Neural progenitor cell (in vitro differentiated cells): ENCODE results near the gene ZNF223. TPM values are rescaled to one million over a fixed set of nuclear protein-coding genes. Genes with fewer than 3 reads are reported as not detected.
A peak's percentile ranks its signal among the peaks of the same experiment; 100 is the strongest.

Source experiments
- DNase-seq: peaks from one replicate; pipeline ENCODE4 v3.0.0-alpha.2; 2016; ENCODE audit warnings: low spot score
- H2AFZ ChIP-seq: fragments of 200-600 bp; sonication (generic); replicated peaks from 2 replicates; pipeline ENCODE4 v1.6.1; 2016; ENCODE audit warnings: antibody characterized with exemption
- H3F3A ChIP-seq: fragments of 200-600 bp; sonication (generic); 2 replicates; pipeline ENCODE4 v1.6.1; 2016; ENCODE audit warnings: antibody characterized with exemption, low read depth
- H3K27ac ChIP-seq: fragments of 200-600 bp; sonication (generic); 2 replicates; pipeline ENCODE4 v1.5.1; 2016; ENCODE audit warnings: mild to moderate bottlenecking
- H3K27me3 ChIP-seq: fragments of 200-600 bp; sonication (generic); 2 replicates; pipeline ENCODE4 v1.6.1; 2016; ENCODE audit warnings: mild to moderate bottlenecking, moderate library complexity
- H3K36me3 ChIP-seq: fragments of 200-600 bp; sonication (generic); 2 replicates; pipeline ENCODE4 v1.5.1; 2016
- H3K4me1 ChIP-seq: fragments of 200-600 bp; sonication (generic); 2 replicates; pipeline ENCODE4 v1.6.1; 2016; ENCODE audit warnings: mixed run types
- H3K4me2 ChIP-seq: fragments of 200-600 bp; sonication (generic); 2 replicates; pipeline ENCODE4 v1.6.1; 2016
- H3K4me3 ChIP-seq: fragments of 200-600 bp; sonication (generic); 2 replicates; pipeline ENCODE4 v1.5.1; 2016
- H3K79me2 ChIP-seq: fragments of 200-600 bp; sonication (generic); 2 replicates; pipeline ENCODE4 v1.6.1; 2016; ENCODE audit warnings: low read depth
- H3K9ac ChIP-seq: fragments of 200-600 bp; sonication (generic); 2 replicates; pipeline ENCODE4 v1.6.1; 2016
- H3K9me3 ChIP-seq: fragments of 200-600 bp; sonication (generic); 2 replicates; pipeline ENCODE4 v1.5.1; 2016; ENCODE audit warnings: low read depth
- H4K20me1 ChIP-seq: fragments of 200-600 bp; sonication (generic); 2 replicates; pipeline ENCODE4 v1.6.1; 2016; ENCODE audit warnings: low read depth
- H3K27ac Mint-ChIP-seq: 3 replicates; pipeline ENCODE4 v1.8.0; 2021; ENCODE audit warnings: mixed read lengths
- H3K27me3 Mint-ChIP-seq: 2 replicates; pipeline ENCODE4 v1.8.0; 2022; ENCODE audit warnings: low read depth, mild to moderate bottlenecking, inconsistent platforms, moderate library complexity, mixed read lengths; ENCODE audit not compliant: insufficient read depth
- H3K36me3 Mint-ChIP-seq: 3 replicates; pipeline ENCODE4 v1.8.0; 2021; ENCODE audit warnings: mixed read lengths
- H3K4me1 Mint-ChIP-seq: 3 replicates; pipeline ENCODE4 v1.8.0; 2021; ENCODE audit warnings: mixed read lengths
- H3K4me3 Mint-ChIP-seq: 3 replicates; pipeline ENCODE4 v1.8.0; 2021; ENCODE audit warnings: mild to moderate bottlenecking, moderate library complexity, mixed read lengths
- H3K9me3 Mint-ChIP-seq: 3 replicates; pipeline ENCODE4 v1.8.0; 2020; ENCODE audit warnings: mixed read lengths
- EZH2 ChIP-seq: fragments of 200-600 bp; sonication (generic); IDR thresholded peaks from 2 replicates; pipeline ENCODE4 v1.6.1; 2017; ENCODE audit warnings: antibody characterized with exemption, mild to moderate bottlenecking, moderate library complexity
- EZH2phosphoT487 ChIP-seq: fragments of 200-600 bp; sonication (generic); IDR thresholded peaks from 2 replicates; pipeline ENCODE4 v1.6.1; 2017; ENCODE audit warnings: antibody characterized with exemption
- total RNA-seq: library from RNA; depleted of rRNA; stranded (reverse); fragments of >200 nt; gene quantifications from 2 replicates; pipeline ENCODE4 v1.2.3, GENCODE V29; 2015; ENCODE audit warnings: low replicate concordance
- TF ChIP-seq, protein P1 (sequence below): fragments of 200-600 bp; sonication (generic); IDR thresholded peaks from 2 replicates; pipeline ENCODE4 v1.5.1; 2017; ENCODE audit warnings: antibody characterized with exemption, mild to moderate bottlenecking

The ZNF223 gene
- total RNA-seq, 1 donor from 2014 or later = 21.1 TPM

DNA sequence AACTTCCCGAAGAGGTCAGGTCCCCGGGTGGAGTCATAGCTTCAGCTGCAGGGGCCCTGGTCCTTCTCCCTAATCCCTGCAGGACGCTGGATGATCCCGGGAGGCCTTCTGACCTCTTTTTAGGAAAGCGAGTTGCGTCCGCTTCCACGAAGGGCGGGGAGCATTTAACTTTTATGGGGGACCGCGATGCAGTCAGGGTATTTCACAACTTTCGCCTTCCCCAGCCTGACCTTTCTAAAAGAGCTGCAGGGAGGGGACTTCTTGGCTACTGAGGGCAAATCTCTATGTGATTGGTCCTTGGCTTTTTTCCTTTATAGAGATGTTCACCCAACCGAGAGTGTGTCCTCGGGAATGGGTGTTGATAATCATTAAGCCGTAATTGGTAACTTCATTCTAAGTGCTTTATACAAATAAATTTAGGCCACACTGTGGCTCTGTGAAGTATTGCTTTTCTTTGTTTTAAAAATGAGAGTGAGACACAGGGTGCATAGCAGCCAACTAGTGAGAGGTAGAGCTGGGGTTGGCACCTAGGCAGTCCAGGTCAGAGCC lies 48.3 kb upstream of the ZNF223 start:
- Histone ChIP-seq H3K4me3 (peak overlapping the region; percentile 92), H3K9ac (no peak overlapping the region), H3K9me3 (no peaks in the 10 kb centered on the region), H3K27ac (no peak overlapping the region), H4K20me1 (no peaks in the 10 kb centered on the region), H3K4me2 (peak overlapping the region; percentile 91), H3K4me1 (peaks cover 7% of the 10 kb centered on the region), H3K27me3 (no peaks in the 10 kb centered on the region), H3K79me2 (peaks cover 9% of the 10 kb centered on the region), H3K36me3 (peaks cover 6% of the 10 kb centered on the region), H2AFZ (peak overlapping the region; percentile 98), H3F3A (no peaks in the 10 kb centered on the region)
- Mint-ChIP-seq H3K36me3 (peaks cover 27% of the 10 kb centered on the region), H3K27me3 (no peaks in the 10 kb centered on the region), H3K4me3 (peak overlapping the region; percentile 100), H3K27ac (no peak overlapping the region), H3K9me3 (peaks cover 17% of the 10 kb centered on the region), H3K4me1 (peaks cover 11% of the 10 kb centered on the region)
- DNase-seq = peak; percentile 33
- no peak for TF ChIP-seq EZH2phosphoT487
- TF ChIP-seq, protein P1, sequence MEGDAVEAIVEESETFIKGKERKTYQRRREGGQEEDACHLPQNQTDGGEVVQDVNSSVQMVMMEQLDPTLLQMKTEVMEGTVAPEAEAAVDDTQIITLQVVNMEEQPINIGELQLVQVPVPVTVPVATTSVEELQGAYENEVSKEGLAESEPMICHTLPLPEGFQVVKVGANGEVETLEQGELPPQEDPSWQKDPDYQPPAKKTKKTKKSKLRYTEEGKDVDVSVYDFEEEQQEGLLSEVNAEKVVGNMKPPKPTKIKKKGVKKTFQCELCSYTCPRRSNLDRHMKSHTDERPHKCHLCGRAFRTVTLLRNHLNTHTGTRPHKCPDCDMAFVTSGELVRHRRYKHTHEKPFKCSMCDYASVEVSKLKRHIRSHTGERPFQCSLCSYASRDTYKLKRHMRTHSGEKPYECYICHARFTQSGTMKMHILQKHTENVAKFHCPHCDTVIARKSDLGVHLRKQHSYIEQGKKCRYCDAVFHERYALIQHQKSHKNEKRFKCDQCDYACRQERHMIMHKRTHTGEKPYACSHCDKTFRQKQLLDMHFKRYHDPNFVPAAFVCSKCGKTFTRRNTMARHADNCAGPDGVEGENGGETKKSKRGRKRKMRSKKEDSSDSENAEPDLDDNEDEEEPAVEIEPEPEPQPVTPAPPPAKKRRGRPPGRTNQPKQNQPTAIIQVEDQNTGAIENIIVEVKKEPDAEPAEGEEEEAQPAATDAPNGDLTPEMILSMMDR = no peak
- no peak for TF ChIP-seq EZH2

GRCh38 chr19:44005973-44006372 lies 45.9 kb upstream of the ZNF223 start:
- peaks cover 7% of the 10 kb centered on the region for H3K4me1 ChIP-seq
- no peaks in the 10 kb centered on the region for H3K27me3 ChIP-seq
- Mint-ChIP-seq H3K4me3 (no peak overlapping the region), H3K27me3 (no peaks in the 10 kb centered on the region), H3K4me1 (peaks cover 11% of the 10 kb centered on the region), H3K9me3 (peaks cover 39% of the 10 kb centered on the region), H3K27ac (no peak overlapping the region), H3K36me3 (peaks cover 51% of the 10 kb centered on the region)
- H3K9me3 ChIP-seq = no peaks in the 10 kb centered on the region
- H2AFZ ChIP-seq = no peak overlapping the region
- H3K9ac ChIP-seq = no peak overlapping the region
- TF ChIP-seq EZH2 (no peak), EZH2phosphoT487 (no peak)
- TF ChIP-seq, protein P1 = no peak
- H3K79me2 ChIP-seq = peaks cover 9% of the 10 kb centered on the region
- no peaks in the 10 kb centered on the region for H4K20me1 ChIP-seq
- no peaks in the 10 kb centered on the region for H3F3A ChIP-seq
- H3K27ac ChIP-seq = no peak overlapping the region
- no peak overlapping the region for H3K4me2 ChIP-seq
- peaks cover 31% of the 10 kb centered on the region for H3K36me3 ChIP-seq
- DNase-seq = no peak
- no peak overlapping the region for H3K4me3 ChIP-seq

DNA sequence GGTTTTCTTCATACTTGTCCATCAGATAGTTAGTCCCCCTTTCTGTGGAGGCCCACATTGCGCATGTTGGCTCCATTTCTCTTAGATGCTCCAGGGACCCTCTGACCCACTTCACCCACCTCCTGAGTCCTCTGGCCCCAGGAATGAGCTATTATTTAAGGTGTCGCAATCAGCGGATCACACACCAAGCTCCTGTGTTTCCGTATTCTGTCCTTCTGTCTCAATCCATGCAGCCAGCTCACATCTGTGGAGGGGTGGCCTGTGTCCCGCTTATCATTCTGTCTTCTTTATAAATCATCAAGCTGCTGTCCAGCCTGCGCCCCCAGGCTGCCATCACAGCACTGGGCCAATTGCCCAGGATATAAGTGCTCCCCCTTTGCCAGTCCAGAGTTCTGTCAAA lies 44.4 kb upstream of the ZNF223 start:
- no peaks in the 10 kb centered on the region for H3F3A ChIP-seq

More for the DNA sequence above, 44.4 kb upstream of the ZNF223 start:
- no peak overlapping the region for H3K4me3 Mint-ChIP-seq
- Histone ChIP-seq H3K79me2 (peaks cover 9% of the 10 kb centered on the region), H3K4me3 (no peak overlapping the region), H3K9ac (no peak overlapping the region), H3K9me3 (peaks cover 7% of the 10 kb centered on the region), H4K20me1 (no peaks in the 10 kb centered on the region), H3K36me3 (peaks cover 31% of the 10 kb centered on the region), H2AFZ (no peak overlapping the region), H3K4me2 (no peak overlapping the region), H3K27ac (no peak overlapping the region), H3K4me1 (peaks cover 7% of the 10 kb centered on the region), H3K27me3 (no peaks in the 10 kb centered on the region)
- no peak overlapping the region for H3K27ac Mint-ChIP-seq
- peaks cover 60% of the 10 kb centered on the region for H3K36me3 Mint-ChIP-seq
- H3K4me1 Mint-ChIP-seq = peaks cover 4% of the 10 kb centered on the region
- H3K9me3 Mint-ChIP-seq = peaks cover 44% of the 10 kb centered on the region
- DNase-seq = no peak
- TF ChIP-seq EZH2phosphoT487 = no peak
- TF ChIP-seq, protein P1 = no peak
- TF ChIP-seq EZH2 = no peak
- H3K27me3 Mint-ChIP-seq = no peaks in the 10 kb centered on the region
